SK-N-SH (cell line): ENCODE measurements around the gene PRRX2.

Experiments
- EP300 ChIP-seq, 2 experiments: IDR thresholded peaks; 2 replicates each; pipeline versions ENCODE4 v1.4.0 to v1.6.1; 2012; ENCODE audit warnings: borderline replicate concordance in 1 of 2, low read depth in 1 of 2, low read length in 1 of 2
- NRF1 ChIP-seq: IDR thresholded peaks from 2 replicates; pipeline ENCODE4 v1.6.1; 2012; ENCODE audit warnings: low read depth, mild to moderate bottlenecking, low read length
- RFX5 ChIP-seq: IDR thresholded peaks from 2 replicates; pipeline ENCODE4 v1.6.1; 2012; ENCODE audit warnings: mild to moderate bottlenecking, improper control_type of control experiment, low read length
- SIN3A ChIP-seq: IDR thresholded peaks from 2 replicates; pipeline ENCODE4 v1.6.1; 2012; ENCODE audit warnings: low read depth, mild to moderate bottlenecking, low read length, moderate library complexity, borderline replicate concordance
- TAF1 ChIP-seq: IDR thresholded peaks from 2 replicates; pipeline ENCODE4 v1.6.1; 2012; ENCODE audit warnings: low read depth, mild to moderate bottlenecking, low read length, moderate library complexity, borderline replicate concordance
- TEAD4 ChIP-seq: IDR thresholded peaks from 2 replicates; pipeline ENCODE4 v1.4.0; 2012; ENCODE audit warnings: mild to moderate bottlenecking, borderline replicate concordance; ENCODE audit not compliant: insufficient read depth
- TF ChIP-seq, protein P1 (sequence below): fragments of 200-600 bp; sonication (generic); IDR thresholded peaks from 2 replicates; pipeline ENCODE4 v1.6.1; 2017; ENCODE audit warnings: antibody characterized with exemption, mild to moderate bottlenecking, moderate library complexity
- TF ChIP-seq, protein P2 (sequence below): IDR thresholded peaks from 2 replicates; pipeline ENCODE4 v1.4.0; 2012; ENCODE audit warnings: low read depth
- TF ChIP-seq, protein P3 (sequence below): fragments of 150-350 bp; IDR thresholded peaks from 2 replicates; pipeline ENCODE4 v1.6.1; 2017; ENCODE audit warnings: antibody characterized with exemption, low read length, low read depth, borderline replicate concordance

DNA sequence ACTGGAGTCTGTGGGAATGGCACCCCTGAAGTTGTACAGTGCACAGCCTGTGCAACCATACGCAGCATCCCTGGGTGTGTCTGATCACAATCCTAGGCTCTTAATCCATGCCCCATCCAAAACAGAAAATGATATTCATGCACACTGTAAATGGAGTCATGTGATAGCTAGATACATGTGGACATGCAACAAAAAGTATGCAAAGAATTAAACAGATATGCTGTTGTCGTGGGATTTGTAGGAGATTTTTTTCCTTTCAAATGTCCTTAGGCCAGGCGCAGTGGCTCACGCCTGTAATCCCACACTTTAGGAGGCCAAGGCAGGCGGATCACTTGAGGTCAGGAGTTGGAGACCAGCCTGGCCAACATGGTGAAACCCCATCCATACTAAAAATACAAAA lies 36.1 kb downstream of the PRRX2 start:
- TF ChIP-seq, protein P1, sequence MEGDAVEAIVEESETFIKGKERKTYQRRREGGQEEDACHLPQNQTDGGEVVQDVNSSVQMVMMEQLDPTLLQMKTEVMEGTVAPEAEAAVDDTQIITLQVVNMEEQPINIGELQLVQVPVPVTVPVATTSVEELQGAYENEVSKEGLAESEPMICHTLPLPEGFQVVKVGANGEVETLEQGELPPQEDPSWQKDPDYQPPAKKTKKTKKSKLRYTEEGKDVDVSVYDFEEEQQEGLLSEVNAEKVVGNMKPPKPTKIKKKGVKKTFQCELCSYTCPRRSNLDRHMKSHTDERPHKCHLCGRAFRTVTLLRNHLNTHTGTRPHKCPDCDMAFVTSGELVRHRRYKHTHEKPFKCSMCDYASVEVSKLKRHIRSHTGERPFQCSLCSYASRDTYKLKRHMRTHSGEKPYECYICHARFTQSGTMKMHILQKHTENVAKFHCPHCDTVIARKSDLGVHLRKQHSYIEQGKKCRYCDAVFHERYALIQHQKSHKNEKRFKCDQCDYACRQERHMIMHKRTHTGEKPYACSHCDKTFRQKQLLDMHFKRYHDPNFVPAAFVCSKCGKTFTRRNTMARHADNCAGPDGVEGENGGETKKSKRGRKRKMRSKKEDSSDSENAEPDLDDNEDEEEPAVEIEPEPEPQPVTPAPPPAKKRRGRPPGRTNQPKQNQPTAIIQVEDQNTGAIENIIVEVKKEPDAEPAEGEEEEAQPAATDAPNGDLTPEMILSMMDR, result no peak
- TF ChIP-seq NRF1 (no peak), EP300 (IDR thresholded peaks at IDR 0.05; ENCODE audit: borderline replicate concordance in 1 of 2, low read depth in 1 of 2, low read length in 1 of 2) (no peak), SIN3A (no peak), TEAD4 (no peak), TAF1 (no peak), RFX5 (no peak)
- TF ChIP-seq, protein P2, sequence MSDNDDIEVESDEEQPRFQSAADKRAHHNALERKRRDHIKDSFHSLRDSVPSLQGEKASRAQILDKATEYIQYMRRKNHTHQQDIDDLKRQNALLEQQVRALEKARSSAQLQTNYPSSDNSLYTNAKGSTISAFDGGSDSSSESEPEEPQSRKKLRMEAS, result no peak
- TF ChIP-seq, protein P3, sequence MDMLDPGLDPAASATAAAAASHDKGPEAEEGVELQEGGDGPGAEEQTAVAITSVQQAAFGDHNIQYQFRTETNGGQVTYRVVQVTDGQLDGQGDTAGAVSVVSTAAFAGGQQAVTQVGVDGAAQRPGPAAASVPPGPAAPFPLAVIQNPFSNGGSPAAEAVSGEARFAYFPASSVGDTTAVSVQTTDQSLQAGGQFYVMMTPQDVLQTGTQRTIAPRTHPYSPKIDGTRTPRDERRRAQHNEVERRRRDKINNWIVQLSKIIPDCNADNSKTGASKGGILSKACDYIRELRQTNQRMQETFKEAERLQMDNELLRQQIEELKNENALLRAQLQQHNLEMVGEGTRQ, result no peak
